Ishikawa (cell line): ENCODE data around the gene NFIX.

Experiments
- CEBPB ChIP-seq: IDR thresholded peaks from 2 replicates; pipeline ENCODE4 v1.6.1; 2012
- CREB1 ChIP-seq: IDR thresholded peaks from 2 replicates; pipeline ENCODE4 v1.6.1; 2012; ENCODE audit warnings: low read depth
- EGR1 ChIP-seq: IDR thresholded peaks from 2 replicates; pipeline ENCODE4 v1.6.1; 2012
- EP300 ChIP-seq: IDR thresholded peaks from 2 replicates; pipeline ENCODE4 v1.6.1; 2012; ENCODE audit warnings: borderline replicate concordance
- FOXM1 ChIP-seq: IDR thresholded peaks from 2 replicates; pipeline ENCODE4 v1.6.1; 2012; ENCODE audit warnings: low read depth, borderline replicate concordance
- MAX ChIP-seq: IDR thresholded peaks from 2 replicates; pipeline ENCODE4 v1.6.1; 2012
- NFIC ChIP-seq: IDR thresholded peaks from 2 replicates; pipeline ENCODE4 v1.6.1; 2012
- RAD21 ChIP-seq: IDR thresholded peaks from 2 replicates; pipeline ENCODE4 v1.6.1; 2012; ENCODE audit warnings: low read depth
- REST ChIP-seq: IDR thresholded peaks from 2 replicates; pipeline ENCODE4 v1.6.1; 2012; ENCODE audit warnings: low read depth, mild to moderate bottlenecking
- TAF1 ChIP-seq: IDR thresholded peaks from 2 replicates; pipeline ENCODE4 v1.6.1; 2012; ENCODE audit warnings: low read depth, mild to moderate bottlenecking
- TCF12 ChIP-seq: IDR thresholded peaks from 2 replicates; pipeline ENCODE4 v1.6.1; 2012; ENCODE audit warnings: low read depth
- TEAD4 ChIP-seq: IDR thresholded peaks from 2 replicates; pipeline ENCODE4 v1.6.1; 2012
- USF1 ChIP-seq: IDR thresholded peaks from 2 replicates; pipeline ENCODE4 v1.6.1; 2012
- YY1 ChIP-seq: IDR thresholded peaks from 2 replicates; pipeline ENCODE4 v1.6.1; 2012; ENCODE audit warnings: low read depth
- ZBTB7A ChIP-seq: IDR thresholded peaks from 2 replicates; pipeline ENCODE4 v1.6.1; 2012; ENCODE audit warnings: low read depth

Gene NFIX

GRCh38 chr19:12994701-12995595 lies at the start of gene NFIX:
Gene NFIX, plus strand, starts transcription at chr19:12995475. Its CDS starts 363 bp downstream, at chr19:12995838.
- TF ChIP-seq RAD21 (no peak), MAX (peak; percentile 82)

GRCh38 chr19:12945479-12946091 lies 49.7 kb upstream of the NFIX start, which contains the start of gene RAD23A:
Gene RAD23A, plus strand, starts transcription at chr19:12945862. Its CDS starts 87 bp downstream, at chr19:12945949.
- TF ChIP-seq TAF1, result peak; percentile 98
- TF ChIP-seq YY1, result peak; percentile 96
- TF ChIP-seq TEAD4, result 0 out of 2 replicates have a peak, but pooled peaks have one; percentile 22
- no peak for TF ChIP-seq EP300
- TF ChIP-seq EGR1, result peak; percentile 56; the same call in 1 of the 2 replicates
- TF ChIP-seq CREB1, result peak; percentile 97
- TF ChIP-seq MAX, result peak; percentile 96
- TF ChIP-seq USF1, result peak; percentile 99
- TF ChIP-seq REST, result no peak

- TF ChIP-seq RAD21, result no peak
- TF ChIP-seq ZBTB7A, result peak; percentile 77; the same call in 1 of the 2 replicates
- TF ChIP-seq USF1, result no peak
- no peak for TF ChIP-seq CEBPB
- no peak for TF ChIP-seq EP300
- TF ChIP-seq TAF1, result peak; percentile 38; the same call in 1 of the 2 replicates
- TF ChIP-seq TCF12, result no peak
- no peak for TF ChIP-seq MAX
- TF ChIP-seq REST, result no peak
Observed at GRCh38 chr19:12946092-12946721, 49.1 kb upstream of the NFIX start.

- TF ChIP-seq FOXM1, result no peak
- no peak for TF ChIP-seq USF1
- no peak for TF ChIP-seq NFIC
- no peak for TF ChIP-seq CEBPB
- no peak for TF ChIP-seq REST
- no peak for TF ChIP-seq ZBTB7A
- TF ChIP-seq EGR1, result no peak
- TF ChIP-seq TCF12, result no peak
- TF ChIP-seq CREB1, result no peak
- no peak for TF ChIP-seq TAF1
- no peak for TF ChIP-seq EP300
- TF ChIP-seq RAD21, result no peak
- no peak for TF ChIP-seq TEAD4
- no peak for TF ChIP-seq YY1
Observed at GRCh38 chr19:12946731-12947496, 48.4 kb upstream of the NFIX start.
